Thyroid gland (tissue), 4 donors: Measurements from ENCODE around the gene GPC5.
"Not testable (repeated sequence)": the region's sequence is repeated elsewhere in the genome, so short reads cannot be mapped to it uniquely, and the experiment has no call there.

ENCODE experiments used
- CTCF ChIP-seq, 6 experiments: fragments of 200-600 bp in 3 of 6; fragments of 450-650 bp in 3 of 6; sonication (generic) in 3 of 6; IDR thresholded peaks; one replicate each; pipeline ENCODE4 v1.5.1; 2016 to 2019; ENCODE audit warnings: antibody characterized with exemption in 6 of 6, mild to moderate bottlenecking in 2 of 6, inconsistent platforms in 1 of 6, moderate library complexity in 1 of 6
- POLR2A ChIP-seq, 2 donors: fragments of 450-650 bp; IDR thresholded peaks; one replicate each; pipeline ENCODE4 v1.6.1; 2017; ENCODE audit warnings: antibody characterized with exemption in 2 of 2, mild to moderate bottlenecking in 2 of 2, moderate library complexity in 1 of 2

DNA sequence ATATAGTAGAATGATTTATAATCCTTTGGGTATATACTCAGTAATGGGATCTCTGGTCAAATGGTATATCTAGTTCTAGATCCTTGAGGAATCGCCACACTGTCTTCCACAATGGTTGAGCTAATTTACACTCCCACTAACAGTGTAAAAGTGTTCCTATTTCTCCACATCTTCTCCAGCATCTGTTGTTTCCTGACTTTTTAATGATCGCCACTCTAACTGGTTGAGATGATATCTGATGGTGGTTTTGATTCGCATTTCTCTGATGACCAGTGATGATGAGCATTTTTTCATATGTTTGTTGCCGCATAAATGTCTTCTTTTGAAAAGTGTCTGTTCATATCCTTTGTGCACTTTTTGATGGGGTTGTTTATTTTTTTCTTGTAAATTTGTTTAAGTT lies 1140.7 kb downstream of the GPC5 start:
- TF ChIP-seq CTCF, POLR2A (IDR thresholded peaks at IDR 0.05): not testable (repeated sequence)
